Smooth muscle cell (in vitro differentiated cells): ENCODE results near the gene PCNX2. TPM values are rescaled to one million over a fixed set of nuclear protein-coding genes. Genes with fewer than 3 reads are reported as not detected.

Experiments used
- DNase-seq: peaks from one replicate; lab custom pipeline; 2025; ENCODE audit not compliant: unreplicated experiment; lab: John Stamatoyannopoulos, UW
- H2AFZ ChIP-seq: fragments of 200-600 bp; sonication (generic); 2 replicates; pipeline ENCODE4 v1.6.0; 2016; ENCODE audit warnings: antibody characterized with exemption, low read depth, mild to moderate bottlenecking
- H3F3A ChIP-seq: fragments of 200-600 bp; sonication (generic); 2 replicates; pipeline ENCODE4 v1.6.0; 2017; ENCODE audit warnings: antibody characterized with exemption, low read depth
- H3K27ac ChIP-seq: fragments of 200-600 bp; sonication (generic); 2 replicates; pipeline ENCODE4 v1.5.1; 2016; ENCODE audit warnings: low read depth, mild to moderate bottlenecking
- H3K27me3 ChIP-seq: fragments of 200-600 bp; sonication (generic); 2 replicates; pipeline ENCODE4 v1.6.1; 2016; ENCODE audit warnings: low read depth, mild to moderate bottlenecking
- H3K36me3 ChIP-seq: fragments of 200-600 bp; sonication (generic); 2 replicates; pipeline ENCODE4 v1.5.1; 2016; ENCODE audit warnings: low read depth
- H3K4me1 ChIP-seq: fragments of 200-600 bp; sonication (generic); 2 replicates; pipeline ENCODE4 v1.5.1; 2016; ENCODE audit warnings: low read depth
- H3K4me2 ChIP-seq: fragments of 200-600 bp; sonication (generic); 2 replicates; pipeline ENCODE4 v1.6.0; 2016; ENCODE audit warnings: mild to moderate bottlenecking
- H3K4me3 ChIP-seq: fragments of 200-600 bp; sonication (generic); 2 replicates; pipeline ENCODE4 v1.5.1; 2016; ENCODE audit warnings: mild to moderate bottlenecking
- H3K79me2 ChIP-seq: fragments of 200-600 bp; sonication (generic); 2 replicates; pipeline ENCODE4 v1.6.0; 2016; ENCODE audit warnings: low read depth, mild to moderate bottlenecking
- H3K9ac ChIP-seq: fragments of 200-600 bp; sonication (generic); 2 replicates; pipeline ENCODE4 v1.6.0; 2016; ENCODE audit warnings: low read depth
- H3K9me3 ChIP-seq: fragments of 200-600 bp; sonication (generic); replicated peaks from 2 replicates; pipeline ENCODE4 v1.5.1; 2016; ENCODE audit warnings: low read depth
- H4K20me1 ChIP-seq: fragments of 200-600 bp; sonication (generic); 2 replicates; pipeline ENCODE4 v1.6.0; 2016; ENCODE audit warnings: low read depth
- WGBS: methylation state at CpG from one replicate; pipeline ENCODE4 v1.1.7; 2016; ENCODE audit warnings: low lambda C conversion rate; 5-methylcytosine and 5-hydroxymethylcytosine counted together
- polyA plus RNA-seq: library from polyadenylated mRNA; unstranded; fragments of >200 nt; fragmentation: Nextera tagmentation; extraction: Ambion mirVana; gene quantifications from 2 replicates; pipeline ENCODE4 v1.2.1, GENCODE V29; 2016
- total RNA-seq: library from RNA; depleted of rRNA; stranded (reverse); fragments of >200 nt; gene quantifications from 2 replicates; pipeline ENCODE4 v1.2.3, GENCODE V29; 2014
- TF ChIP-seq, protein P1 (sequence below): fragments of 200-600 bp; sonication (generic); IDR thresholded peaks from 2 replicates; pipeline ENCODE4 v1.5.1; 2017; ENCODE audit warnings: borderline replicate concordance, mild to moderate bottlenecking, antibody characterized with exemption; ENCODE audit not compliant: insufficient read depth, poor library complexity, severe bottlenecking

The PCNX2 gene
- total and polyA plus RNA-seq, 2 experiments from 2014 or later = 4.7 to 18.2 TPM

DNA sequence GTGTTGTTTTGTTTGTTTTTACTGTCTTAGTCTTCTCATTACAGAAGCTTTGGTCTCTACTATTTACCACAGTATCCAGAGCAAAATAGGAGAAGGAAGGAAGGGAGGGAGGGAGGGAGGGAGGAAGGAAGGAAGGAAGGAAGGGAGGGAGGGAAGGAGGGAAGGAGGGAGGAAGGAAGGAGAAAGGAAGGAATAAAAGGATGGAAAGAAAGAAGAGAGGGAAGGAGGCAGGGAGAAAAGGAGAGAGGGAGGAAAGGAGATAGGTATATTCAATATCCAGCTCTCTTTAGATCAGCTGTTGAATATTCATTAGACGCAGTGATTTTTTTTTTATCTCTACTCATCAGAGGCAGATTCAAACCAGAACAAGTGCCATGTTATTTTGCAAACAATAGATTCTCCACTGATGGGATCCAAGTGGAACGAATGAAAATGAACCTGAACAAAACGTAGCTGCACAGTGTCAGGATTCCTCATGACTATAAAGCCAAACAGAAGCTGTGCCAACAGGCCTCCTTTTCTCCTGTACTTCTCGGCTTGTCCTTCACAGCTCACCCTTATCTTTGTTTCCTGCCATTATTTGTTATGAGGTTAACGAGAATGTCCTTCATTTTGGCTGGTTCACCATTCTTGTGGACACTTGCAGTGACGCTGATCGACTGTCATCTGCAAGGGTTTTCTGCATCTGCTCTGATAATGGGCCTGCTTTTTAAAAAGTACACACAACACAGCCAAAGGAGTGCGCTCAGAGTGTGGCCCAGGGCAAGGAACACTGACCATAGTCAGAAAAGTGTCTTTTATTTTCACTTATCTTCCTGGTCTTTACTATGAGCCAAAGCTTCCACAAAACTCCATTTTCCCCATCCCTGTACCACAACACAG, 352.9 kb downstream of the PCNX2 start:
- H3F3A ChIP-seq = no peaks in the 10 kb centered on the region
- H3K27me3 ChIP-seq = no peaks in the 10 kb centered on the region
- H4K20me1 ChIP-seq = no peaks in the 10 kb centered on the region
- TF ChIP-seq, protein P1, sequence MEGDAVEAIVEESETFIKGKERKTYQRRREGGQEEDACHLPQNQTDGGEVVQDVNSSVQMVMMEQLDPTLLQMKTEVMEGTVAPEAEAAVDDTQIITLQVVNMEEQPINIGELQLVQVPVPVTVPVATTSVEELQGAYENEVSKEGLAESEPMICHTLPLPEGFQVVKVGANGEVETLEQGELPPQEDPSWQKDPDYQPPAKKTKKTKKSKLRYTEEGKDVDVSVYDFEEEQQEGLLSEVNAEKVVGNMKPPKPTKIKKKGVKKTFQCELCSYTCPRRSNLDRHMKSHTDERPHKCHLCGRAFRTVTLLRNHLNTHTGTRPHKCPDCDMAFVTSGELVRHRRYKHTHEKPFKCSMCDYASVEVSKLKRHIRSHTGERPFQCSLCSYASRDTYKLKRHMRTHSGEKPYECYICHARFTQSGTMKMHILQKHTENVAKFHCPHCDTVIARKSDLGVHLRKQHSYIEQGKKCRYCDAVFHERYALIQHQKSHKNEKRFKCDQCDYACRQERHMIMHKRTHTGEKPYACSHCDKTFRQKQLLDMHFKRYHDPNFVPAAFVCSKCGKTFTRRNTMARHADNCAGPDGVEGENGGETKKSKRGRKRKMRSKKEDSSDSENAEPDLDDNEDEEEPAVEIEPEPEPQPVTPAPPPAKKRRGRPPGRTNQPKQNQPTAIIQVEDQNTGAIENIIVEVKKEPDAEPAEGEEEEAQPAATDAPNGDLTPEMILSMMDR = no peak
- no peak overlapping the region for H3K4me3 ChIP-seq
- DNase-seq = no peak
- no peak overlapping the region for H3K27ac ChIP-seq
- no peak overlapping the region for H2AFZ ChIP-seq
- H3K4me2 ChIP-seq = no peak overlapping the region
- H3K4me1 ChIP-seq = no peaks in the 10 kb centered on the region
- no peak overlapping the region for H3K9ac ChIP-seq
- no peaks in the 10 kb centered on the region for H3K9me3 ChIP-seq
- WGBS = 66% methylated on average over 8 of the region's 8 CpGs
- no peaks in the 10 kb centered on the region for H3K36me3 ChIP-seq
- H3K79me2 ChIP-seq = no peaks in the 10 kb centered on the region

DNA sequence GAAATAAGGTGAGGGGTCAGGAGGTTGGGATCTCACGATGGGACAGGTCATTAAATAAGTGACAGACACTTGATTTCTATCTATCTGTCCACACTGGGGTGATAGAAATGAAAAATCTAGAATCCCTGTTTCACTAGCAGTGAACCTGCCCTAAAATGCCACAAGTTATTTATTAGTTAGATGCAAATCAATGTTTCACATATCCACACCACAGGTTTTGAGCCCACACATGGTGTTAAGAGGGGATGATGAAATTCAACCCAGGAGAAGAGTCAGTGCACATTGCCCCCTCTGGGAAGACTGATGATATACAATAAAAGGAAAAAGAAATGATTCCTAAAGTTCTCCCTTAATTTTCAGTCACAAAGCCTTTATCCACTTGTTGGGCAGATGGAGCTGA, 355.3 kb downstream of the PCNX2 start:
- Histone ChIP-seq H3K4me3 (no peak overlapping the region), H3K27ac (no peak overlapping the region), H3K9ac (no peak overlapping the region), H3K79me2 (no peaks in the 10 kb centered on the region), H3K4me2 (no peak overlapping the region), H3K27me3 (no peaks in the 10 kb centered on the region), H3K36me3 (no peaks in the 10 kb centered on the region), H4K20me1 (no peaks in the 10 kb centered on the region), H2AFZ (no peak overlapping the region), H3K9me3 (no peaks in the 10 kb centered on the region), H3K4me1 (no peaks in the 10 kb centered on the region), H3F3A (no peaks in the 10 kb centered on the region)
- 89% methylated on average over 1 of the region's 1 CpG for WGBS
- TF ChIP-seq, protein P1 = no peak
- DNase-seq = no peak

DNA sequence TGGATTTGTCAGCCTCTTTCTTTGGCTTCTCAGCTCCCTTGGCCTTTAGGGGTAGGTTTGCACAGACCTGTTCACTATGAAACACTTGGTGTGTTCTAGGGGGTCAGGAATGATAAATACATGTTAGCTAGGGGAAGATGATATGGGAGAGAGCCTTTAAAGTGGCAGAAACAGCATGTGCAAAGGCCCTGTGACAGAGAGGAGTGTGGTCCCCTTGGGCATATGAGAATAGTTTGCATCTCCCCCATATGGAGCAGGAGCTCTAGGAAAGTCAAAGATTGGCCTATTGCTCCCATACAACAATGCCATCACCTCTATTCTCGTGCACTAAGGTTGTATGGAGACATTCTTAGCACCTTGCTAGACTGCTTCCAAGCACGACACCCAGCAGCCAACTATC, 355.8 kb downstream of the PCNX2 start:
- 95% methylated on average over 2 of the region's 2 CpGs for WGBS
- no peaks in the 10 kb centered on the region for H3K36me3 ChIP-seq

More for the DNA sequence above, 355.8 kb downstream of the PCNX2 start:
- H3F3A ChIP-seq = no peaks in the 10 kb centered on the region
- no peaks in the 10 kb centered on the region for H3K4me1 ChIP-seq
- H4K20me1 ChIP-seq = no peaks in the 10 kb centered on the region
- no peaks in the 10 kb centered on the region for H3K9me3 ChIP-seq
- no peak overlapping the region for H3K4me3 ChIP-seq
- no peaks in the 10 kb centered on the region for H3K27me3 ChIP-seq
- H3K27ac ChIP-seq = no peak overlapping the region
- H2AFZ ChIP-seq = no peak overlapping the region
- TF ChIP-seq, protein P1 = no peak
- no peak for DNase-seq
- no peaks in the 10 kb centered on the region for H3K79me2 ChIP-seq
- no peak overlapping the region for H3K9ac ChIP-seq
- no peak overlapping the region for H3K4me2 ChIP-seq
